ENCODE results near the gene CYSTM1.

The CYSTM1 gene

GRCh38 chr5:140253985-140254384 is 79.0 kb downstream of the CYSTM1 start:
- H3K4me3 ChIP-seq (ENCODE audit: low read depth, low read length): no peak overlapping the region
- TF ChIP-seq CTCF (IDR thresholded peaks at IDR 0.05; ENCODE audit: borderline replicate concordance, insufficient read depth, low read depth, low read length): no peak

GRCh38 chr5:140255460-140256157 is 80.6 kb downstream of the CYSTM1 start:
- TF ChIP-seq CTCF (IDR thresholded peaks at IDR 0.05; ENCODE audit: borderline replicate concordance, insufficient read depth, low read depth, low read length): no peak

GRCh38 chr5:140256726-140257125 is 81.7 kb downstream of the CYSTM1 start:
- no peak overlapping the region for H3K4me3 ChIP-seq (ENCODE audit: low read depth, low read length)

More at GRCh38 chr5:140255460-140256157, 80.6 kb downstream of the CYSTM1 start:
- no peak overlapping the region for H3K4me3 ChIP-seq (ENCODE audit: low read depth, low read length)

GRCh38 chr5:140258016-140258415 is 83.0 kb downstream of the CYSTM1 start:
- TF ChIP-seq CTCF (IDR thresholded peaks at IDR 0.05; ENCODE audit: borderline replicate concordance, insufficient read depth, low read depth, low read length): no peak

More at GRCh38 chr5:140256726-140257125, 81.7 kb downstream of the CYSTM1 start:
- no peak for TF ChIP-seq CTCF (IDR thresholded peaks at IDR 0.05; ENCODE audit: borderline replicate concordance, insufficient read depth, low read depth, low read length)

GRCh38 chr5:140258873-140259272 is 83.9 kb downstream of the CYSTM1 start:
- no peak overlapping the region for H3K4me3 ChIP-seq (ENCODE audit: low read depth, low read length)
- TF ChIP-seq CTCF (IDR thresholded peaks at IDR 0.05; ENCODE audit: borderline replicate concordance, insufficient read depth, low read depth, low read length): no peak

More at GRCh38 chr5:140258016-140258415, 83.0 kb downstream of the CYSTM1 start:
- H3K4me3 ChIP-seq (ENCODE audit: low read depth, low read length): no peak overlapping the region

GRCh38 chr5:140259500-140259899 is 84.5 kb downstream of the CYSTM1 start:
- TF ChIP-seq CTCF (IDR thresholded peaks at IDR 0.05; ENCODE audit: borderline replicate concordance, insufficient read depth, low read depth, low read length): no peak
- no peak overlapping the region for H3K4me3 ChIP-seq (ENCODE audit: low read depth, low read length)

GRCh38 chr5:140260089-140260656 is 85.2 kb downstream of the CYSTM1 start:
- H3K4me3 ChIP-seq (ENCODE audit: low read depth, low read length): no peak overlapping the region
- TF ChIP-seq CTCF (IDR thresholded peaks at IDR 0.05; ENCODE audit: borderline replicate concordance, insufficient read depth, low read depth, low read length): no peak
